Pancreas (tissue), 10 donors: ENCODE measurements around the gene ZC3H13. TPM values are rescaled to one million over a fixed set of nuclear protein-coding genes. Genes with fewer than 3 reads are reported as not detected.

ENCODE experiments used
- ATAC-seq, 4 donors: fragments of 200-7000 bp; cut with Tn5 transposase; one replicate each; pipeline versions ENCODE4 v1.8.0 to v1.9.1; 2020; ENCODE audit warnings: mild to moderate bottlenecking in 4 of 4, moderate library complexity in 4 of 4
- DNase-seq, 6 donors: peaks; one replicate each; pipeline ENCODE4 v3.0.0-alpha.2; 2020
- FAIRE-seq: peaks from 2 replicates; lab custom pipeline; 2012; peaks lifted over from hg19 to GRCh38; lab: Jason Lieb, UNC
- H3K27ac ChIP-seq, 4 donors: fragments of 200-600 bp; sonication (generic); 1 replicate in 3 of 4; 2 replicates in 1 of 4; pipeline versions ENCODE4 v1.5.0 to v1.8.0; 2020
- H3K27me3 ChIP-seq, 4 donors: fragments of 200-600 bp; one replicate each; pipeline ENCODE4 v1.8.0; 2021
- H3K36me3 ChIP-seq, 3 donors: fragments of 200-600 bp; sonication (generic) in 1 of 3; one replicate each; pipeline versions ENCODE4 v1.5.0 to v1.8.0; 2020 to 2021
- H3K4me1 ChIP-seq, 3 donors: fragments of 200-600 bp; one replicate each; pipeline ENCODE4 v1.8.0; 2021
- H3K4me3 ChIP-seq, 4 donors: fragments of 200-600 bp; sonication (generic) in 2 of 4; one replicate each; pipeline versions ENCODE4 v1.5.0 to v1.8.0; 2020 to 2021
- H3K9me3 ChIP-seq, 4 donors: fragments of 200-600 bp; one replicate each; pipeline ENCODE4 v1.8.0; 2021
- CTCF ChIP-seq, 4 donors: fragments of 200-600 bp; sonication (generic) in 3 of 4; IDR thresholded peaks; one replicate each; pipeline versions ENCODE4 v1.5.0 to v1.8.0; 2021; ENCODE audit warnings: antibody characterized with exemption in 4 of 4
- WGBS, 2 donors: extraction: QIAGEN DNeasy Blood & Tissue Kit; methylation state at CpG; one replicate each; pipeline ENCODE4 v1.1.7; 2013; 5-methylcytosine and 5-hydroxymethylcytosine counted together
- intact Hi-C, 3 donors: fragments of 100-400 bp; cut with DNase I; formaldehyde crosslinking; loops; one replicate each; pipeline versions ENCODE4 v1.11.1 to v1.14.2; 2022
- polyA plus RNA-seq, 2 donors: library from polyadenylated mRNA; stranded (reverse); fragments of 200-250 nt; gene quantifications; one replicate each; pipeline ENCODE4 v1.2.3, GENCODE V29; 2013
- total RNA-seq, 6 donors: library from RNA; stranded (reverse); fragmentation: NEBNext Ultra II Directional in 4 of 6; extraction: Animal tissue kit (Norgen Biotek cat#: 25700) in 4 of 6; gene quantifications; one replicate each; pipeline versions ENCODE4 v1.2.1 to v1.2.4, GENCODE V29; 2021 to 2023
- donor health status: healthy with polysubstance abuse.
- donor health status: DM: no; HTN: no; CAD: no; lungs with moderate emphysema.
- donor health status: DM: no; HTN: no; CAD: no.
- donor health status: control.
- donor health status: control.
- donor health status: Bipolar disorder and iron deficiency.
- donor health status: DM: yes; HTN: yes; CAD: no.
- donor health status: DM: no; HTN: no; CAD: no.
- donor health status: DM: no; HTN: no; CAD: no.
- donor health status: DM: yes; HTN: yes; CAD: no.

Gene ZC3H13
- total and polyA plus RNA-seq, 8 donors = 7.6 to 24.1 (median 14.0) TPM

- intact Hi-C loops = no loop called here
- H3K9me3 ChIP-seq = no peaks in the 10 kb centered on the region
- no peak for ATAC-seq
- H3K4me3 ChIP-seq = no peak overlapping the region
- no peaks in the 10 kb centered on the region for H3K27me3 ChIP-seq
- no peak for DNase-seq
- no peak overlapping the region for H3K27ac ChIP-seq
- no peak for FAIRE-seq
- 36 to 54% methylated on average over 2 of the region's 2 CpGs for WGBS, 2 donors
- peaks cover 5 to 11% (median 7%) of the 10 kb centered on the region in 3 donors for H3K4me1 ChIP-seq
- no peak for TF ChIP-seq CTCF (IDR thresholded peaks at IDR 0.05)
- H3K36me3 ChIP-seq = peaks cover 0 to 6% (median 0%) of the 10 kb centered on the region in 3 donors
These were observed 7.1 kb downstream of the ZC3H13 start for GRCh38 chr13:46045424-46045823.

DNA sequence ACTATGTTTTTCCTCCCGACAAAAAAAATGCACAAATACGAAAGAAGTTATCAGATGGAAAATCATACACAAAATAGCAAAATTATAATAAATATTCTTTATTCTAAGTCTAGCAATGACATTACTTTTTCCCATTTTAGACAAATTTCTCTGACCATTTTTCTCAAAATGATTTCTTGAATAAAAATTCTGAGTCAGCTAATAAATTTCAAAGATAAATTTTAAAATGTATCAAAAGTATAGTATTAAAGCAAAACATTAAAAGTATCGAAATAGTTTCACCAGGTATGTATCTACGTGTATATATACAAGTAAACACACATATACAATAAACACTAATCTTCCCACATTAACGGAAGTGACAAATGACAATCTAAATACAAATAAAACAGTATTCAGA is 8.9 kb downstream of the ZC3H13 start:
- DNase-seq (no peak), FAIRE-seq (peak; percentile 45), ATAC-seq (no peak)
- no peaks in the 10 kb centered on the region for H3K27me3 ChIP-seq
- TF ChIP-seq CTCF (IDR thresholded peaks at IDR 0.05) = no peak
- 87 to 92% methylated on average over 5 of the region's 5 CpGs for WGBS, 2 donors
- no peaks in the 10 kb centered on the region for H3K9me3 ChIP-seq
- intact Hi-C loops = no loop called here
- no peak overlapping the region for H3K27ac ChIP-seq
- peaks cover 0 to 6% (median 0%) of the 10 kb centered on the region in 3 donors for H3K36me3 ChIP-seq
- H3K4me3 ChIP-seq = no peak overlapping the region
- peaks cover 0 to 8% (median 0%) of the 10 kb centered on the region in 3 donors for H3K4me1 ChIP-seq

- no peak overlapping the region for H3K4me3 ChIP-seq
- TF ChIP-seq CTCF (IDR thresholded peaks at IDR 0.05) = no peak
- intact Hi-C loops = no loop called here
- no peak for DNase-seq
- no peak for ATAC-seq
- 93 to 97% methylated on average over 4 of the region's 4 CpGs for WGBS, 2 donors
- H3K27me3 ChIP-seq = no peaks in the 10 kb centered on the region
- H3K9me3 ChIP-seq = no peaks in the 10 kb centered on the region
- no peak overlapping the region for H3K27ac ChIP-seq
- FAIRE-seq = no peak
- H3K36me3 ChIP-seq = peaks cover 0 to 6% (median 0%) of the 10 kb centered on the region in 3 donors
- H3K4me1 ChIP-seq = peaks cover 0 to 8% (median 0%) of the 10 kb centered on the region in 3 donors
These were observed 11.1 kb downstream of the ZC3H13 start for GRCh38 chr13:46041419-46041839.

DNA sequence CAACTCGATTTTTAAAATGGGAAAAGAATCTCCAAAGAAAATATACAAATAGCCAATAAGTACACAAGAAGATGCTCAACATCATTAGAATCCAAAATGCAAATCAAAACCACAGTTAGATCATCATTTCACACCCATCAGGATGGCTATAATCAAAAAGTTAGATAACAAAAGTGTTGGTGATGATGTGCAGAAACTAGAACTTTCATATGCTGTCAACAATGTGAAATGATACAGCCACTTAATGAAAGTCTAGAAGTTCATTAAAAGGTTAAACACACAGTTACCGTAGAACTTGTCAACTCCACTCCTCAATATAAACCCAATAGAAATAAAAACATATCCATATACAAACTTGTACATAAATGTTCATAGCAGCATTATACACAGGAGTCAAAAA is 11.8 kb downstream of the ZC3H13 start:
- H3K27me3 ChIP-seq = no peaks in the 10 kb centered on the region
- H3K9me3 ChIP-seq = no peaks in the 10 kb centered on the region
- ATAC-seq = no peak
- TF ChIP-seq CTCF (IDR thresholded peaks at IDR 0.05) = no peak
- no peak for FAIRE-seq
- peaks cover 0 to 7% (median 0%) of the 10 kb centered on the region in 3 donors for H3K4me1 ChIP-seq
- H3K4me3 ChIP-seq = no peak overlapping the region
- no peak for DNase-seq
- intact Hi-C loops = no loop called here
- no peak overlapping the region for H3K27ac ChIP-seq
- H3K36me3 ChIP-seq = peaks cover 0 to 6% (median 0%) of the 10 kb centered on the region in 3 donors
- whole genome bisulfite sequencing, 2 donors = 63 to 72% methylated on average over 2 of the region's 2 CpGs

- no peak for FAIRE-seq
- intact Hi-C loops = no loop called here
- 97 to 100% methylated on average over 6 of the region's 6 CpGs for WGBS, 2 donors
These were observed 12.9 kb downstream of the ZC3H13 start for GRCh38 chr13:46039411-46040182.

More at GRCh38 chr13:46039411-46040182, 12.9 kb downstream of the ZC3H13 start:
- Histone ChIP-seq H3K36me3 (peaks cover 0 to 6% (median 0%) of the 10 kb centered on the region in 3 donors), H3K27me3 (no peaks in the 10 kb centered on the region), H3K27ac (no peak overlapping the region), H3K4me1 (no peaks in the 10 kb centered on the region), H3K4me3 (no peak overlapping the region), H3K9me3 (no peaks in the 10 kb centered on the region)
- DNase-seq = no peak
- no peak for ATAC-seq
- TF ChIP-seq CTCF (IDR thresholded peaks at IDR 0.05) = no peak
